Colonic mucosa (tissue), 4 donors: ENCODE data around the gene RIN3. TPM values are rescaled to one million over a fixed set of nuclear protein-coding genes. Genes with fewer than 3 reads are reported as not detected.

Experiments used
- DNase-seq: peaks from one replicate; pipeline ENCODE4 v3.0.0-alpha.2; 2020
- H3K27ac ChIP-seq: fragments of 200-600 bp; one replicate; pipeline ENCODE4 v1.8.0; 2021
- H3K27me3 ChIP-seq: fragments of 200-600 bp; one replicate; pipeline ENCODE4 v1.8.0; 2021
- H3K36me3 ChIP-seq: fragments of 200-600 bp; one replicate; pipeline ENCODE4 v1.8.0; 2021
- H3K4me1 ChIP-seq: fragments of 200-600 bp; one replicate; pipeline ENCODE4 v1.8.0; 2021; ENCODE audit warnings: mild to moderate bottlenecking
- H3K4me3 ChIP-seq: fragments of 200-600 bp; one replicate; pipeline ENCODE4 v1.8.0; 2021
- H3K9ac ChIP-seq, 2 donors: one replicate each; pipeline ENCODE4 v1.7.0; 2013; ENCODE audit warnings: control low read depth in 2 of 2, low read depth in 2 of 2, low read length in 2 of 2
- H3K9me3 ChIP-seq: fragments of 200-600 bp; one replicate; pipeline ENCODE4 v1.8.0; 2021
- CTCF ChIP-seq: fragments of 200-600 bp; IDR thresholded peaks from one replicate; pipeline ENCODE4 v1.8.0; 2022; ENCODE audit warnings: antibody characterized with exemption, mild to moderate bottlenecking
- intact Hi-C: fragments of 100-400 bp; cut with DNase I; formaldehyde crosslinking; loops from one replicate; pipeline ENCODE4 v1.14.1; 2022
- total RNA-seq, 2 donors: library from RNA; stranded (reverse); fragmentation: NEBNext Ultra II Directional in 1 of 2; extraction: Animal tissue kit (Norgen Biotek cat#: 25700) in 1 of 2; gene quantifications; one replicate each; pipeline ENCODE4 v1.2.1, GENCODE V29; 2021
- donor health status: healthy.
- donor health status: DM: no; HTN: no; CAD: no.
- donor health status: DM: no; HTN: no; CAD: no.

The RIN3 gene
- total RNA-seq, 2 donors from 2014 or later: 18.4 to 23.2 TPM

- H3K27me3 ChIP-seq: no peaks in the 10 kb centered on the region
- H3K4me1 ChIP-seq: peaks cover 10% of the 10 kb centered on the region
- no peaks in the 10 kb centered on the region for H3K36me3 ChIP-seq
- H3K27ac ChIP-seq: peak overlapping the region; percentile 56
- no peak for TF ChIP-seq CTCF
- intact Hi-C loops: no loop called here
- H3K9me3 ChIP-seq: no peaks in the 10 kb centered on the region
- no peak overlapping the region for H3K9ac ChIP-seq
- DNase-seq: peak; percentile 74
- H3K4me3 ChIP-seq: no peak overlapping the region
Measured at GRCh38 chr14:92511453-92512238, 1.9 kb upstream of the RIN3 start.

GRCh38 chr14:92512807-92513203 is 776 bp upstream of the RIN3 start:
- H3K9ac ChIP-seq: peak overlapping the region; percentile 59 to 97
- no peaks in the 10 kb centered on the region for H3K36me3 ChIP-seq
- H3K27me3 ChIP-seq: no peaks in the 10 kb centered on the region
- intact Hi-C loops: no loop called here
- no peak for TF ChIP-seq CTCF
- H3K27ac ChIP-seq: peak overlapping the region; percentile 82
- no peaks in the 10 kb centered on the region for H3K9me3 ChIP-seq
- peaks cover 10% of the 10 kb centered on the region for H3K4me1 ChIP-seq
- no peak for DNase-seq
- peak overlapping the region; percentile 84 for H3K4me3 ChIP-seq

- peaks cover 10% of the 10 kb centered on the region for H3K4me1 ChIP-seq
- no peaks in the 10 kb centered on the region for H3K27me3 ChIP-seq
- H3K36me3 ChIP-seq: no peaks in the 10 kb centered on the region
- TF ChIP-seq CTCF: no peak
- H3K9ac ChIP-seq: peak overlapping the region; percentile 86 to 97
- H3K9me3 ChIP-seq: no peaks in the 10 kb centered on the region
- intact Hi-C loops: no loop called here
- H3K4me3 ChIP-seq: peak overlapping the region; percentile 84
- H3K27ac ChIP-seq: peak overlapping the region; percentile 82
- peak; percentile 67 for DNase-seq
Measured at GRCh38 chr14:92513966-92514843, 624 bp downstream of the RIN3 start.

- Histone ChIP-seq H3K27ac (peak overlapping the region; percentile 82), H3K36me3 (no peaks in the 10 kb centered on the region), H3K4me1 (peaks cover 10% of the 10 kb centered on the region), H3K27me3 (no peaks in the 10 kb centered on the region), H3K9me3 (no peaks in the 10 kb centered on the region), H3K9ac (peak overlapping the region; percentile 86 to 97), H3K4me3 (peak overlapping the region; percentile 84)
- intact Hi-C loops: no loop called here
- TF ChIP-seq CTCF: no peak
- DNase-seq: no peak
Measured at GRCh38 chr14:92514844-92515514, 1.4 kb downstream of the RIN3 start.

GRCh38 chr14:92515546-92516343 is 2.2 kb downstream of the RIN3 start:
- no peaks in the 10 kb centered on the region for H3K9me3 ChIP-seq
- intact Hi-C loops: no loop called here
- H3K36me3 ChIP-seq: no peaks in the 10 kb centered on the region
- H3K27me3 ChIP-seq: no peaks in the 10 kb centered on the region
- peak overlapping the region in 1 of 2 donors; percentile 9 for H3K9ac ChIP-seq
- H3K4me3 ChIP-seq: no peak overlapping the region
- no peak overlapping the region for H3K27ac ChIP-seq
- TF ChIP-seq CTCF: no peak
- DNase-seq: no peak
- H3K4me1 ChIP-seq: peaks cover 10% of the 10 kb centered on the region
